ENCODE results near the gene DLX5.
A peak's percentile ranks its signal among the peaks of the same experiment; 100 is the strongest.

The DLX5 gene

GRCh38 chr7:97018126-97018601, 6.5 kb downstream of the DLX5 start:
- no peak for DNase-seq

DNA sequence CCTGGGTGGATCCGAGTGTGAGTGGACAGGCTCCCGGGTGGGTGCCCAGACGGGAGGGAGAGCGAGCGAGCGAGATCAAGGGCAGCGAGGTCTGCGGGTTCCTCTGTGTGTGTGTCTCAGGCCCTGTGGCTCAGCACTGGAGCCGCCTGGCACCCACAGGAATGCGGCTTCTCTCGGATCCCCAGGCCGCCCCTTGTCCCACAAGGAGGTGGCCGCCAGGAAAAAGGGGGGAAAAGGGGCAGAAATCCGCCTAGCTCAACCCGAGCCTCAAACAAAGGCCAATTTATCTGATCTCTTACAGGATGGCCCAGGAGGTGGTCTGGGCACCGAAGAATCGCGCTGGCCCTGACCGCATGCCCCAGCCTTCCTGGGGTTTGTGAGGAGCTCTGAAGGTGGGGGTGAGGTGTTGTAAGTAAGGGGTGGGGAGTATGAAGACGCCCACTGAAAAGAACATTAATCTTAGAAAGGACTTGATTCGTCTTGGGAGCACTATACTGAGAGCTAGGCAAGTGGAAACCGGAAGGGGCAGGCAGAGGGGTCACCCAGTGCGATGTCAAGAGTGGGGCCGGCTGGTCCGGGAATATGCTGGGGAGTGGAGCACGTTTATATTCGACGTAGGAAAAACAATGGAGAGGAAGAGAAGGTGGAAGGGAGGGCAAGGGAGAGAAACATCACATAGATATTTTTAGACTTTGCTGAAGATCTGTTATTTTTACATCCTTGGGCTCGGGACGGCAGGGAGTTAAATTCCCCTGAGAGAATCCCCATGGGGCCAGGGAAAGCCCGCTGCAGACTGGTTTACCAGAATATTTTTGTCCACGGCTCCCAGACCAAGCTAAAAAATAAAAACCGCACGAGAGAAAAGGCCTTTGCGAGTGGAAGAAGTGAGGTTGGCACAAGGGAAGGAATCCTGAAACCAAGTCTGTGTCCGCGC, 7.2 kb downstream of the DLX5 start:
- DNase-seq = no peak

- peak; percentile 58 for DNase-seq
These were observed 8.0 kb downstream of the DLX5 start for GRCh38 chr7:97016381-97017191.

DNA sequence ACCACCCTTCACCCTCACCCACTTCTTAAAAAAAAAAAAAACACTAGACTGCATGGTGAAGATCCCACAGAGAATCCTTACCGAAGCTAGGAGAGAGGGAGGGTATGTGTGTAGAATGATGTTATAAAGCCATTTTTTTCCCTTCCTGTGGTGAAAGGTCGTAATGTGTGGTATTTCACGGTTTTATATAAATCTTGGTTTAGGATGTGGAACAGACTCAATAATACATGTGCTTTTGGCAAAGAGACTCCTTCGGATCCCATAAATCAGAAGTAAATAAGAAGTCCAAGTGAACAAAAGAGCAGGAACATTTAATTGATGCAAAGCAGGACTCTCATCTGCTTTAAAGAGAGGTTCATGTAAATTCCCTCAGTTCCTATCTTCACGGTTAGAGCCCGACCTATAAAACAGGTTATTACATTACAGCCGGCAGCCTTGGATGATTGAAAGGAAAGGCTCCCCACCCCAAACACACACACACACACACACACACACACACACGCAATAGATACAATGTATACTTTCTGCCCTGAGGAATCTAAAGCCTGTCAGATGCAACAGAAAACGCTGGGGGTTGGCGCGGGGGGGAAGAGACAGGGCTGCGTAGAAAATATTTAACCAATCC, 8.8 kb downstream of the DLX5 start:
- DNase-seq = no peak

DNA sequence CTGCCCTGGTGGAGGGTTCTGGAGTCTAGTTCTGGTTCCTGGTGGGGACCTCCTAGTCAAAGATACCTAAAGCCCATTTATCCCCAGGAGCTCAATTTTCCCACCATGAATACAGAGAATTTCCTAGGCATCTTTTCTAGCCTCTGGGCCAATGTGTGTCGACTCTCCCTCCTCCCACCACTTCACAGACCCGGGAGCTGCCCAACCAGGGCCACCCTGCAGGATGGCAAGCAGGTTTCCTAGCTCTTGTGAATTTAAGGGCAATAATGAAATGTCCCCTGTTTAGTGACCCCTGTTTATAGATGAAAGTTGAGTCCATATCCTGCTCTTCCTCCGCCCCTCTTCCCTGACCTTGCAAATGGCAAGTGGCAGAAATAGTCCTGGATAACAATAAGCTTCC, 9.4 kb downstream of the DLX5 start:
- peak; percentile 8 for DNase-seq

DNA sequence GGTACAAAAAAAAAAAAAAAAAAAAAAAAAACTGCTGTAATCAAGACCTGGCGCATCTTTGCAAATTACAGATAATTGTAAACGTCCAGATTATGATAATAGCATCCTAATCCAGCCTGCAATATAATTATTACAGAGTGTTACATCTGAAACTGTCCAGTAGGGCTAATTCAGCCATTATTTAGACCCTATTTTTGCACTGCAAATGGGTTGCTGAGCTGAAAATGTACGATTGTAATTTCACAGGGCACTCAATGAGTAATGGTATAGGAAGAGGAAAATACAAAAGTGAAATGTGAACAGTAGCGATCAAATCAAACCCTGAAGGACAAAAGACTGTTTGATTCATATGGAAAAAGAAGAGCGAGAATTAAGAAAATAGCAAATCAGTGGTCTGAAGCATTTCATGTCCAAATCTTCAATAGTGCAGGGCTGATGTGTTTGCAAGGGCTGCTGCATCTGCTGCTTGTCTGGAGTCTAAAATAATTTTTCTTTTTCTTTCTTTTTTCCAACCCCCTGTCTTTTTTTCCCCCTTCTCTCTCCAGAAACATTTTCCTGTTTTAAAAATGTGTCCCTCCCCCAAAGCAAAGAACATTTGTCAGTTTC, 10.4 kb downstream of the DLX5 start:
- DNase-seq = no peak

GRCh38 chr7:97013845-97014134, 10.8 kb downstream of the DLX5 start:
- no peak for DNase-seq

DNA sequence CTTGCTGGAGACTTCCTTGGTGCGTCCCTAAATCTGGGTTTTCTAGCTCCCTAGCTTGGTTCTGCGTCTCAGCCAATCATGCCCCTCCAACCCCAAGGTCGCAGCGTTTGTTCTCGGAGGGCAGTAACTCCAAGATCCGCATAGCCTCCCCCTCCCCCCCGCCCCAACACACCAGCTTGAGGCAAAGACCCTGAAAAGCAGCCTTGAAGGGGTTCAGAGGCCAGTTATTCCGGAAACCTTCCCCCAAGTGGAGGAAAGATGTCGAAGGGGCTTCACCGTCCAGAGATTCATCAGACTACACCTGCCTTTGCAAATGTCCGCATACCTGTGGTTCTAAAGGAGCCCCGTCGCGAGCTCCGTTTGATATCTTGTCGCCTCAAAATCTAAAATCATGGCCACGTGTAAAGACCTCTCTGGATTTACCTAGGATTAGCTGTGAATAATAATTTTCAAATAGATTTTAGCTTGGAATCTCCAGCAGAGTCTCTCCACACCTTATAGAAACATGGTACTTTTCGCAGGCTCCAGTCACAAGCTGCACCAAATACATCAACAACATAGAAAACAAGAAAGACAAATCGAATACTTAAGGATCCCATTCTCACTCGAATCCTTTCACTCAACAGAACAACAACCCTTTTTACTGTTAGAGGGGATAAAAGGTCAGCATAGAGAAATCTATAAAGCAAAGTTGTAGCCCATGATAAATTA, 11.3 kb downstream of the DLX5 start:
- no peak for DNase-seq

- DNase-seq = no peak
These were observed 12.1 kb downstream of the DLX5 start for GRCh38 chr7:97012365-97013133.

GRCh38 chr7:97011536-97012364, 12.9 kb downstream of the DLX5 start:
- no peak for DNase-seq

DNA sequence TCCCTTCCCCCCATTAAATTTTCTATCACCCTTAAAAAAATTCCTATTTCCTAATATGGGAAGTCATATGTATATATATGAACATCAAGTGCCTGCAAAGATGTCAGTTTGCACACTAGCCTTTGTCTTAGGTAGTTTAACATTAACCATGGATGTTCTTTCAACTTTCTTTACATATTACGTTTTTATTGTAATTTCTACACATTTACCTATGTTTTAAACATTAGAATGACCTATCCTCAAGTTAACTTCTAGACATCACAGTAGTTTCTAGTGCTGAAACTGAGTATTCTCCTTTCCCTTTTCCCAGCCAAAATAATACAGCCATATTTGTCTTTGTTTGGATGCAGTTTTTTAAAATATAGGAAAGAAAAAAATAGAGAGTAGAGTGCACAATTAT, 13.5 kb downstream of the DLX5 start:
- DNase-seq = no peak

GRCh38 chr7:97009753-97010732, 14.6 kb downstream of the DLX5 start:
- DNase-seq = no peak

- no peak for DNase-seq
These were observed 16.2 kb downstream of the DLX5 start for GRCh38 chr7:97008275-97008917.

GRCh38 chr7:97007583-97007861, 17.1 kb downstream of the DLX5 start:
- DNase-seq = no peak

- no peak for DNase-seq
These were observed 17.6 kb downstream of the DLX5 start for GRCh38 chr7:97006816-97007582.

DNA sequence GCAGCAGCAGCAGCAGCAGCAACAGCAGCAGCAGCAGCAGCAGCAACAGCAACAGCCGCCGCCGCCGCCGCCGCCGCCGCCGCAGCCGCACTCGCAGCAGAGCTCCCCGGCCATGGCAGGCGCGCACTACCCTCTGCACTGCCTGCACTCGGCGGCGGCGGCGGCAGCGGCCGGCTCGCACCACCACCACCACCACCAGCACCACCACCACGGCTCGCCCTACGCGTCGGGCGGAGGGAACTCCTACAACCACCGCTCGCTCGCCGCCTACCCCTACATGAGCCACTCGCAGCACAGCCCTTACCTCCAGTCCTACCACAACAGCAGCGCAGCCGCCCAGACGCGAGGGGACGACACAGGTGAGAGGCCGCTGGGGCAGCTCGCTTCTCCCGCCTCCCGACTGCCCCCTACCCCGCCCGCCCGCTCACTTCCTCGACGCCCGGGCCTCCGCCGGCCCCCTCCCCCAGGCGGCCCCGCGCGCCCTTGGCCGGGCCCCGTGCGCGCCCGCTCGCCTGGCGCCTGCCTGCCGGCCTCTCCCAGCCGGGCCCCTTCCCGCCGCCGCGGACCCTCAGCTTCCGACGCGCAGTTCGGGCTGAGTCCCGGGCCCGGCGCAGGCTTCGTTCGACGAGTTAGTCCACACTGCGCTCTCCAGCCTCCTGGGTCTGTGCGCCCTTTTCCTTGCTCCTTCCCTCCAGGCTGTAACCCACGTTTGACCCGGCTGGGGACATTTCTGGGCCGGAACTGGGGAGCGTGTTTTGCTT, 18.4 kb downstream of the DLX5 start:
- DNase-seq = peak; percentile 13
